Endothelial cell of umbilical vein (primary cell): ENCODE results near the gene CDC42SE2. TPM values are rescaled to one million over a fixed set of nuclear protein-coding genes. Genes with fewer than 3 reads are reported as not detected.
"Not testable (repeated sequence)": the region's sequence is repeated elsewhere in the genome, so short reads cannot be mapped to it uniquely, and the experiment has no call there.

Experiments used
- BruUV-seq: library from RNA; stranded (reverse); fragments of 400-500 nt; replicated peaks from 2 replicates; lab custom pipeline; 2021; lab: Mats Ljungman, UMichigan
- CTCF ChIA-PET: fragments of 300-600, 350-600 bp; sonication (Branson Sonifier 250); formaldehyde crosslinking; loops from one replicate; lab custom pipeline; 2021; ENCODE audit warnings: antibody characterized with exemption, inconsistent platforms; lab: Charles Lee
- POLR2A ChIA-PET: fragments of 300-600, 350-600 bp; sonication (Branson Sonifier 250); formaldehyde crosslinking; loops from one replicate; lab custom pipeline; 2021; ENCODE audit warnings: antibody characterized with exemption, inconsistent platforms; lab: Charles Lee
- DNase-seq: peaks from one replicate; pipeline ENCODE4 v3.0.0-alpha.2; 2011; ENCODE audit warnings: low read depth, low spot score
- FAIRE-seq: peaks from 2 replicates; lab custom pipeline; 2011; peaks lifted over from hg19 to GRCh38; lab: Jason Lieb, UNC
- H2AFZ ChIP-seq: 2 replicates; pipeline ENCODE4 v1.6.0; 2012; ENCODE audit warnings: low read depth, low read length, control low read depth, inconsistent platforms
- H3K27ac ChIP-seq: 2 replicates; pipeline ENCODE4 v1.5.1; 2011; ENCODE audit warnings: low read depth, mild to moderate bottlenecking, control low read depth, low read length, moderate library complexity; ENCODE audit not compliant: insufficient read depth
- H3K27me3 ChIP-seq, 2 experiments: 2 replicates each; pipeline versions ENCODE4 v1.6.0 to v1.6.1; 2011; ENCODE audit warnings: low read length in 2 of 2, mixed read lengths in 1 of 2; ENCODE audit not compliant: control insufficient read depth in 2 of 2, insufficient read depth in 2 of 2
- H3K36me3 ChIP-seq, 2 experiments: 2 replicates in 1 of 2; 3 replicates in 1 of 2; pipeline ENCODE4 v1.5.1; 2011; ENCODE audit warnings: low read length in 2 of 2, mild to moderate bottlenecking in 1 of 2, moderate library complexity in 1 of 2; ENCODE audit not compliant: control insufficient read depth in 2 of 2, insufficient read depth in 2 of 2; ENCODE audit errors: extremely low read depth in 1 of 2
- H3K4me1 ChIP-seq: 3 replicates; pipeline ENCODE4 v1.5.1; 2011; ENCODE audit warnings: mild to moderate bottlenecking, low read length; ENCODE audit not compliant: control insufficient read depth, insufficient read depth; ENCODE audit errors: extremely low read depth
- H3K4me2 ChIP-seq: 2 replicates; pipeline ENCODE4 v1.6.1; 2011; ENCODE audit warnings: low read length, control low read depth, mixed read lengths; ENCODE audit not compliant: insufficient read depth
- H3K4me3 ChIP-seq, 3 experiments: fragments of 200-600 bp in 1 of 3; sonication (generic), shearing (Covaris generic) in 1 of 3; replicated peaks in 1 of 3; 2 replicates each; pipeline ENCODE4 v1.5.1; 2011 to 2016; ENCODE audit warnings: control low read depth in 3 of 3, low read length in 3 of 3, mild to moderate bottlenecking in 2 of 3, inconsistent platforms in 1 of 3, low read depth in 1 of 3, moderate library complexity in 1 of 3; ENCODE audit not compliant: insufficient read depth in 1 of 3
- H3K79me2 ChIP-seq: 2 replicates; pipeline ENCODE4 v1.6.0; 2012; ENCODE audit warnings: low read length, inconsistent platforms; ENCODE audit not compliant: control insufficient read depth, insufficient read depth
- H3K9ac ChIP-seq: replicated peaks from 2 replicates; pipeline ENCODE3; 2011; ENCODE audit warnings: low read length, control low read depth; ENCODE audit not compliant: insufficient read depth; ENCODE audit errors: extremely low read depth
- H3K9me1 ChIP-seq: replicated peaks from 3 replicates; pipeline ENCODE4 v1.6.0; 2011; ENCODE audit warnings: mild to moderate bottlenecking, low read length; ENCODE audit not compliant: control insufficient read depth, insufficient read depth; ENCODE audit errors: extremely low read depth
- H3K9me3 ChIP-seq: replicated peaks from 2 replicates; pipeline ENCODE4 v1.5.1; 2012; ENCODE audit warnings: low read length, inconsistent platforms; ENCODE audit not compliant: control insufficient read depth, insufficient read depth
- H4K20me1 ChIP-seq: replicated peaks from 2 replicates; pipeline ENCODE3; 2011; ENCODE audit warnings: mild to moderate bottlenecking, low read length; ENCODE audit not compliant: control insufficient read depth, insufficient read depth; ENCODE audit errors: extremely low read depth
- EZH2 ChIP-seq: IDR thresholded peaks from 2 replicates; pipeline ENCODE4 v1.6.1; 2012; ENCODE audit warnings: borderline replicate concordance, low read depth, mild to moderate bottlenecking, moderate library complexity, low read length, inconsistent platforms; ENCODE audit not compliant: severe bottlenecking
- FOS ChIP-seq: IDR thresholded peaks from 2 replicates; pipeline ENCODE4 v1.6.1; 2011; ENCODE audit warnings: mild to moderate bottlenecking, low read length, moderate library complexity, borderline replicate concordance; ENCODE audit not compliant: insufficient read depth
- GATA2 ChIP-seq: IDR thresholded peaks from 2 replicates; pipeline ENCODE4 v1.7.0; 2011; ENCODE audit warnings: low read depth, mild to moderate bottlenecking, moderate library complexity, mixed read lengths, low read length; ENCODE audit not compliant: insufficient read length, insufficient read depth
- JUN ChIP-seq: IDR thresholded peaks from 2 replicates; pipeline ENCODE4 v1.6.1; 2011; ENCODE audit warnings: borderline replicate concordance, low read depth; ENCODE audit not compliant: insufficient read length, insufficient read depth
- MYC ChIP-seq: IDR thresholded peaks from one replicate; pipeline ENCODE4 v1.6.1; 2011; ENCODE audit warnings: mild to moderate bottlenecking, low read depth, low read length
- POLR2A ChIP-seq: IDR thresholded peaks from 2 replicates; pipeline ENCODE4 v1.6.1; 2012; ENCODE audit warnings: low read depth, mild to moderate bottlenecking, control low read depth, low read length
- POLR2AphosphoS5 ChIP-seq: IDR thresholded peaks from 2 replicates; pipeline ENCODE4 v1.6.1; 2012; ENCODE audit warnings: low read depth, mild to moderate bottlenecking, control low read depth, low read length, moderate library complexity; ENCODE audit not compliant: insufficient read depth
- dilution Hi-C: fragments of 300-500 bp; cut with MboI; formaldehyde crosslinking; loops from one replicate; pipeline ENCODE4 v1.15.0; 2019; ENCODE audit warnings: low sequenced_read_pairs; ENCODE audit not compliant: extremely low pct_ligation_motif_present
- intact Hi-C: fragments of 100-400 bp; cut with micrococcal nuclease; formaldehyde crosslinking; loops from one replicate; pipeline ENCODE4 v1.10.0; 2022
- polyA plus RNA-seq, 4 experiments: library from polyadenylated mRNA; depleted of rRNA in 3 of 4; stranded (reverse) in 3 of 4; unstranded in 1 of 4; fragments of >200 nt; gene quantifications; 2 replicates each; pipeline versions ENCODE4 v1.2.1 to v1.2.3, GENCODE V29; 2011 to 2012; ENCODE audit warnings: missing spikeins in 1 of 4
- total RNA-seq: library from RNA; stranded (reverse); gene quantifications from 2 replicates; pipeline ENCODE4 v1.2.3, GENCODE V29; 2021
- TF ChIP-seq, protein P1 (sequence below): IDR thresholded peaks from 2 replicates; pipeline ENCODE4 v1.6.1; 2011; ENCODE audit not compliant: insufficient read depth, insufficient read length
- TF ChIP-seq, protein P2 (sequence below), 2 donors: IDR thresholded peaks; 1 replicate in 1 of 2; 2 replicates in 1 of 2; pipeline ENCODE4 v1.5.1; 2011; ENCODE audit warnings: low read length in 2 of 2, mild to moderate bottlenecking in 2 of 2, moderate library complexity in 2 of 2, control low read depth in 1 of 2, inconsistent platforms in 1 of 2, low read depth in 1 of 2; ENCODE audit not compliant: insufficient read depth in 1 of 2; ENCODE audit errors: extremely low read depth in 1 of 2

Gene CDC42SE2
- total and polyA plus RNA-seq, 2 donors (not counting 3 experiments of a cell fraction or from before 2014, with no cell fraction given), result 14.7 to 21.9 TPM

DNA sequence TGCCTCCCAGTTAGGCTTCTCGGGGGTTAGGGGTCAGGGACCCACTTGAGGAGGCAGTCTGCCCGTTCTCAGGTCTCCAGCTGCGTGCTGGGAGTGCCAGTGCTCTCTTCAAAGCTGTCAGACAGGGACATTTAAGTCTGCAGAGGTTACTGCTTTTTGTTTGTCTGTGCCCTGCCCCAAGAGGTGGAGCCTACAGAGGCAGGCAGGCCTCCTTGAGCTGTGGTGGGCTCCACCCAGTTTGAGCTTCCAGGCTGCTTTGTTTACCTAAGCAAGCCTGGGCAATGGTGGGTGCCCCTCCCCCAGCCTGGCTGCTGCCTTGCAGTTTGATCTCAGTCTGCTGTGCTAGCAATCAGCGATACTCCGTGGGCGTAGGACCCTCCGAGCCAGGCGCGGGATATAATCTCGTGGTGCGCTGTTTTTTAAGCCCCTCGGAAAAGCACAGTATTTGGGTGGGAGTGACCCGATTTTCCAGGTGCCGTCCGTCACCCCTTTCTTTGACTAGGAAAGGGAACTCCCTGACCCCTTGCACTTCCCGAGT, 48.5 kb downstream of the CDC42SE2 start:
- intact Hi-C loops, H3K4me1 ChIP-seq, H3K9me3 ChIP-seq, H4K20me1 ChIP-seq, dilution Hi-C loops, BruUV-seq, POLR2A ChIA-PET, CTCF ChIA-PET, H2AFZ ChIP-seq, DNase-seq, H3K9ac ChIP-seq, H3K4me3 ChIP-seq, H3K27ac ChIP-seq, FAIRE-seq, H3K9me1 ChIP-seq, H3K36me3 ChIP-seq, H3K27me3 ChIP-seq, H3K4me2 ChIP-seq: not testable (repeated sequence)
- H3K79me2 ChIP-seq, result peaks cover 27% of the 10 kb centered on the region

DNA sequence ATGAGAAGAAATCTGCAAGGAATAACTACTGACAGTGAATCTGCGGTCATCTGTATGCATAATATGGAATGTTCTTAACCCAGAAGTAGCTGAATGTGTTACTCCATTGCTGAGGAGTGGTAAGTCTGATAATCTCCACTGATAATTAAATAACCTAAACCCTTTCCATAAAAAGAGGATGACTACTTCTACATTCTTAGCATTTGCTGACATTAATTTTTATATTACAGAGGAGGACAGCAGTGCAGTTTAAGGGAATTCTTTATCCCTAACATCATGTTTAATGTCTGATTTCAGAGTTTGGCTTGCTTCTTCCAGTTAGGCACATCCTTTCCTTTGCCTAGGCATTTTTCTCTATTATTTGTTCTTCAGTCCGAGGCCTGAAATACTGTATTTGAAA, 52.2 kb downstream of the CDC42SE2 start:
- no peak overlapping the region for H2AFZ ChIP-seq
- intact Hi-C loops, result no loop called here
- H3K9me3 ChIP-seq, result no peaks in the 10 kb centered on the region
- H3K79me2 ChIP-seq, result peaks cover 31% of the 10 kb centered on the region
- H3K9ac ChIP-seq, result no peak overlapping the region
- BruUV-seq, result no TSS peak
- no peaks in the 10 kb centered on the region for H3K4me1 ChIP-seq
- peaks cover 0 to 2% of the 10 kb centered on the region in 2 experiments for H3K36me3 ChIP-seq
- no peak overlapping the region for H3K4me2 ChIP-seq
- no peaks in the 10 kb centered on the region for H3K9me1 ChIP-seq
- H3K27me3 ChIP-seq, result no peaks in the 10 kb centered on the region
- H4K20me1 ChIP-seq, result peaks cover 4% of the 10 kb centered on the region
- no peak overlapping the region for H3K4me3 ChIP-seq
- dilution Hi-C loops, result no loop called here
- ChIA-PET CTCF (no interaction called here), POLR2A (no interaction called here)
- DNase-seq, result no peak
- no peak for TF ChIP-seq GATA2
- no peak for TF ChIP-seq FOS
- TF ChIP-seq, protein P1, sequence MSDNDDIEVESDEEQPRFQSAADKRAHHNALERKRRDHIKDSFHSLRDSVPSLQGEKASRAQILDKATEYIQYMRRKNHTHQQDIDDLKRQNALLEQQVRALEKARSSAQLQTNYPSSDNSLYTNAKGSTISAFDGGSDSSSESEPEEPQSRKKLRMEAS, result no peak
- no peak for TF ChIP-seq POLR2AphosphoS5
- TF ChIP-seq EZH2, result no peak
- no peak for TF ChIP-seq MYC
- no peak for TF ChIP-seq JUN
- TF ChIP-seq POLR2A, result no peak
- TF ChIP-seq, protein P2, sequence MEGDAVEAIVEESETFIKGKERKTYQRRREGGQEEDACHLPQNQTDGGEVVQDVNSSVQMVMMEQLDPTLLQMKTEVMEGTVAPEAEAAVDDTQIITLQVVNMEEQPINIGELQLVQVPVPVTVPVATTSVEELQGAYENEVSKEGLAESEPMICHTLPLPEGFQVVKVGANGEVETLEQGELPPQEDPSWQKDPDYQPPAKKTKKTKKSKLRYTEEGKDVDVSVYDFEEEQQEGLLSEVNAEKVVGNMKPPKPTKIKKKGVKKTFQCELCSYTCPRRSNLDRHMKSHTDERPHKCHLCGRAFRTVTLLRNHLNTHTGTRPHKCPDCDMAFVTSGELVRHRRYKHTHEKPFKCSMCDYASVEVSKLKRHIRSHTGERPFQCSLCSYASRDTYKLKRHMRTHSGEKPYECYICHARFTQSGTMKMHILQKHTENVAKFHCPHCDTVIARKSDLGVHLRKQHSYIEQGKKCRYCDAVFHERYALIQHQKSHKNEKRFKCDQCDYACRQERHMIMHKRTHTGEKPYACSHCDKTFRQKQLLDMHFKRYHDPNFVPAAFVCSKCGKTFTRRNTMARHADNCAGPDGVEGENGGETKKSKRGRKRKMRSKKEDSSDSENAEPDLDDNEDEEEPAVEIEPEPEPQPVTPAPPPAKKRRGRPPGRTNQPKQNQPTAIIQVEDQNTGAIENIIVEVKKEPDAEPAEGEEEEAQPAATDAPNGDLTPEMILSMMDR (IDR thresholded peaks at IDR 0.05; ENCODE audit: extremely low read depth in 1 of 2, insufficient read depth in 1 of 2, low read depth in 1 of 2, low read length in 2 of 2), result no peak
- no peak overlapping the region for H3K27ac ChIP-seq
- no peak for FAIRE-seq
